ENCODE results near the gene RBM34. TPM values are rescaled to one million over a fixed set of nuclear protein-coding genes. Genes with fewer than 3 reads are reported as not detected.

The RBM34 gene, protein sequence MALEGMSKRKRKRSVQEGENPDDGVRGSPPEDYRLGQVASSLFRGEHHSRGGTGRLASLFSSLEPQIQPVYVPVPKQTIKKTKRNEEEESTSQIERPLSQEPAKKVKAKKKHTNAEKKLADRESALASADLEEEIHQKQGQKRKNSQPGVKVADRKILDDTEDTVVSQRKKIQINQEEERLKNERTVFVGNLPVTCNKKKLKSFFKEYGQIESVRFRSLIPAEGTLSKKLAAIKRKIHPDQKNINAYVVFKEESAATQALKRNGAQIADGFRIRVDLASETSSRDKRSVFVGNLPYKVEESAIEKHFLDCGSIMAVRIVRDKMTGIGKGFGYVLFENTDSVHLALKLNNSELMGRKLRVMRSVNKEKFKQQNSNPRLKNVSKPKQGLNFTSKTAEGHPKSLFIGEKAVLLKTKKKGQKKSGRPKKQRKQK
- 68.4 and 75.0 TPM in 2 replicates for total RNA-seq
- long read RNA-seq, transcript RBM34-201 (11 exons, 2,054 nt) = major isoform, 32 of 38 reads
- long read RNA-seq, partial matches to known transcripts = 3 of 38 reads
- long read RNA-seq, other reads (novel, unspliced or antisense) = 3 of 38 reads

DNA sequence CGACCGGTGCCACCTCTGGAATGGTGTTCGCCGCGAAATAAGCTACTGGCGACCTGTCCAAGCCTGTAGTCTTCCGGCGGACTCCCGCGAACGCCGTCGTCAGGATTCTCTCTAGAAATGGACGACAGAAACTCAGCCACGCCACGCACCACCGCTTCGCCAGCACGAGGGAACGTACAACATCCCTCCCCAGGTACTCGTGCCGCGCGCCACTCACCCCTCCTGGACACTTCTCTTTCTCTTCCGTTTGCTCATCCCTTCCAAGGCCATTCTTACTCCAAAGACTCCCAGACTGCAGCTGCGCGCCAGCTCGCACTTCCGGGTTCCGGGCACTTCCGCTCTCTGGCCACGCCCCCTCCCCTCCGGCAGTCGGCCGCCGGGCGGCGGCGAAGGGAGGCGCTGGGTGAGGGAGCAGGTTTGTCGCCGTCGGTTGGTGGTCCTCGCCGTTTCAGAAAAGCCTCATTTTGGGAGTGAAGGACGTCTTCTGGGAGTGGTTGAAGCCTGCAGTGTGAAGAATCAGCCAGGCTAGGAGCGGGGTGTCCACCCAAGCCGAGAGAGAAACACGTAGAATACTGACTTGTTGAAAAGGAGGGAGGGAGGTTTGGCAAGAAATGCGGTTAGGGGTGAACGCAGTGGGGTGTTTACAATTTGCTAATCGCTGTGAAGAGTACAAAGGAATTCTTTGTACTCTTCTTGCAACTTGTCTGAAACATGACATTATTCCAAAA lies at the start of gene RBM34:
RBM34 (minus strand) TSS at position 294 of the 728 bp plus-strand sequence; CDS start at position 270, 24 bp downstream.
- peak; percentile 84 for DNase-seq (ENCODE audit: low spot score, unreplicated experiment)
- Mint-ChIP-seq H3K4me3 (ENCODE audit: low read depth) (peak within 1 kb of the TSS; percentile 97), H3K9me3 (ENCODE audit: low read depth) (no peaks in the 10 kb centered on the region), H3K27ac (peak within 1 kb of the TSS; percentile 98), H3K4me1 (ENCODE audit: low read depth) (peaks cover 10% of the 10 kb centered on the region), H3K27me3 (no peaks in the 10 kb centered on the region), H3K36me3 (ENCODE audit: insufficient read depth) (peaks cover 3% of the 10 kb centered on the region)
- TF ChIP-seq CTCF (IDR thresholded peaks at IDR 0.05; ENCODE audit: unreplicated experiment) = peak; percentile 18

GRCh38 chr1:235207209-235207565 lies 46.1 kb upstream of the RBM34 start:
- Mint-ChIP-seq H3K36me3 (ENCODE audit: insufficient read depth) (peaks cover 27% of the 10 kb centered on the region), H3K4me3 (ENCODE audit: low read depth) (no peak overlapping the region), H3K4me1 (ENCODE audit: low read depth) (peaks cover 2% of the 10 kb centered on the region), H3K27ac (no peak overlapping the region), H3K9me3 (ENCODE audit: low read depth) (no peaks in the 10 kb centered on the region), H3K27me3 (no peaks in the 10 kb centered on the region)
- no peak for TF ChIP-seq CTCF (IDR thresholded peaks at IDR 0.05; ENCODE audit: unreplicated experiment)
- DNase-seq (ENCODE audit: low spot score, unreplicated experiment) = no peak

- Mint-ChIP-seq H3K27ac (peak overlapping the region; percentile 3), H3K9me3 (ENCODE audit: low read depth) (no peaks in the 10 kb centered on the region), H3K4me3 (ENCODE audit: low read depth) (no peak overlapping the region), H3K27me3 (no peaks in the 10 kb centered on the region), H3K4me1 (ENCODE audit: low read depth) (peaks cover 2% of the 10 kb centered on the region), H3K36me3 (ENCODE audit: insufficient read depth) (peaks cover 25% of the 10 kb centered on the region)
- DNase-seq (ENCODE audit: low spot score, unreplicated experiment) = no peak
- no peak for TF ChIP-seq CTCF (IDR thresholded peaks at IDR 0.05; ENCODE audit: unreplicated experiment)
Measured at GRCh38 chr1:235206533-235207208, 45.6 kb upstream of the RBM34 start.

DNA sequence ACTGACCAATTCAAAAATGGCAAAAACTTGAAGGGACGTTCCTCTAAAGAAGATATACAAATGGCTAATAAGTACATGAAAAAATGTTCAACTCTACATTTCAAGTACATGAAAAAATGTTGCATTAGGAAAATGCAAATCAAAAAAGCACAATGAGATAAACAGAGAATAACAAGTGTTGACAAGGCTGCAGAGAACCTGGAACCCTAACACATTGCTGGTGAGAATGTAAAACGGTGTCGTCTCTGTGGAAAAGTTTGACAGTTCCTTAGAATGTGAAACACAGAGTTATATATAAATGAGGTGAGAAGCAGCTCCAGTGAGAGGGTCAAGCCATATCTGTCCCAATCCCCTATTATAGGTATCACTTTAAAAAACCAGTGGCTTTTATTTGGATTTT lies 44.6 kb upstream of the RBM34 start:
- H3K4me1 Mint-ChIP-seq (ENCODE audit: low read depth) = peaks cover 2% of the 10 kb centered on the region
- peaks cover 25% of the 10 kb centered on the region for H3K36me3 Mint-ChIP-seq (ENCODE audit: insufficient read depth)

More for the DNA sequence above, 44.6 kb upstream of the RBM34 start:
- TF ChIP-seq CTCF (IDR thresholded peaks at IDR 0.05; ENCODE audit: unreplicated experiment) = no peak
- no peak for DNase-seq (ENCODE audit: low spot score, unreplicated experiment)
- Mint-ChIP-seq H3K9me3 (ENCODE audit: low read depth) (no peaks in the 10 kb centered on the region), H3K4me3 (ENCODE audit: low read depth) (no peak overlapping the region), H3K27ac (no peak overlapping the region), H3K27me3 (no peaks in the 10 kb centered on the region)
